ENCODE results near the gene SLC25A45.

DNA sequence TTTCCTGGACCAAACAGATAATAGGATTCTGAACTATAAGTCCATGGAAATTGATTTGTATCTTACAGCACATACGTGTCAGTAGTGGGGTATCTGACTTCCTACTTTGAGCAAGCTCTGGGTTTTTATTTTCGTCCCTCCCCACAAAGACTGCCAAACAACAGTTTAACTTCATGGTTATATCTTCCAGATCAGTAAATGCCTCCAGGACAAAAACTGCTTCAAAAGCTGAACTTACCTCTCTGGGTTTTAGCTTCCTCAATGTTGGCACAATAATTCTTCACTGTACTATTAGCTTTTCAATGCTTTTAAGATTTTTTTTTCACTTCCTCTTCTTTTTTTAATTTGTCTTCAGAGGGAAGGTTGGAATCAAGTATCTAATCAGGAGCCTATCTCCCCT, 53.0 kb downstream of the SLC25A45 start:
- TF ChIP-seq, protein P1, sequence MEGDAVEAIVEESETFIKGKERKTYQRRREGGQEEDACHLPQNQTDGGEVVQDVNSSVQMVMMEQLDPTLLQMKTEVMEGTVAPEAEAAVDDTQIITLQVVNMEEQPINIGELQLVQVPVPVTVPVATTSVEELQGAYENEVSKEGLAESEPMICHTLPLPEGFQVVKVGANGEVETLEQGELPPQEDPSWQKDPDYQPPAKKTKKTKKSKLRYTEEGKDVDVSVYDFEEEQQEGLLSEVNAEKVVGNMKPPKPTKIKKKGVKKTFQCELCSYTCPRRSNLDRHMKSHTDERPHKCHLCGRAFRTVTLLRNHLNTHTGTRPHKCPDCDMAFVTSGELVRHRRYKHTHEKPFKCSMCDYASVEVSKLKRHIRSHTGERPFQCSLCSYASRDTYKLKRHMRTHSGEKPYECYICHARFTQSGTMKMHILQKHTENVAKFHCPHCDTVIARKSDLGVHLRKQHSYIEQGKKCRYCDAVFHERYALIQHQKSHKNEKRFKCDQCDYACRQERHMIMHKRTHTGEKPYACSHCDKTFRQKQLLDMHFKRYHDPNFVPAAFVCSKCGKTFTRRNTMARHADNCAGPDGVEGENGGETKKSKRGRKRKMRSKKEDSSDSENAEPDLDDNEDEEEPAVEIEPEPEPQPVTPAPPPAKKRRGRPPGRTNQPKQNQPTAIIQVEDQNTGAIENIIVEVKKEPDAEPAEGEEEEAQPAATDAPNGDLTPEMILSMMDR (IDR thresholded peaks at IDR 0.05): no peak
- no peak for TF ChIP-seq POLR2A (IDR thresholded peaks at IDR 0.05)

All from transverse colon (tissue), 3 donors.